Smooth muscle cell (in vitro differentiated cells): ENCODE data around the gene KLF7. TPM values are rescaled to one million over a fixed set of nuclear protein-coding genes. Genes with fewer than 3 reads are reported as not detected.

Experiments
- DNase-seq: peaks from one replicate; lab custom pipeline; 2025; ENCODE audit not compliant: unreplicated experiment; lab: John Stamatoyannopoulos, UW
- H2AFZ ChIP-seq: fragments of 200-600 bp; sonication (generic); 2 replicates; pipeline ENCODE4 v1.6.0; 2016; ENCODE audit warnings: antibody characterized with exemption, low read depth, mild to moderate bottlenecking
- H3F3A ChIP-seq: fragments of 200-600 bp; sonication (generic); 2 replicates; pipeline ENCODE4 v1.6.0; 2017; ENCODE audit warnings: antibody characterized with exemption, low read depth
- H3K27ac ChIP-seq: fragments of 200-600 bp; sonication (generic); 2 replicates; pipeline ENCODE4 v1.5.1; 2016; ENCODE audit warnings: low read depth, mild to moderate bottlenecking
- H3K27me3 ChIP-seq: fragments of 200-600 bp; sonication (generic); 2 replicates; pipeline ENCODE4 v1.6.1; 2016; ENCODE audit warnings: low read depth, mild to moderate bottlenecking
- H3K36me3 ChIP-seq: fragments of 200-600 bp; sonication (generic); 2 replicates; pipeline ENCODE4 v1.5.1; 2016; ENCODE audit warnings: low read depth
- H3K4me1 ChIP-seq: fragments of 200-600 bp; sonication (generic); 2 replicates; pipeline ENCODE4 v1.5.1; 2016; ENCODE audit warnings: low read depth
- H3K4me2 ChIP-seq: fragments of 200-600 bp; sonication (generic); 2 replicates; pipeline ENCODE4 v1.6.0; 2016; ENCODE audit warnings: mild to moderate bottlenecking
- H3K4me3 ChIP-seq: fragments of 200-600 bp; sonication (generic); 2 replicates; pipeline ENCODE4 v1.5.1; 2016; ENCODE audit warnings: mild to moderate bottlenecking
- H3K79me2 ChIP-seq: fragments of 200-600 bp; sonication (generic); 2 replicates; pipeline ENCODE4 v1.6.0; 2016; ENCODE audit warnings: low read depth, mild to moderate bottlenecking
- H3K9ac ChIP-seq: fragments of 200-600 bp; sonication (generic); 2 replicates; pipeline ENCODE4 v1.6.0; 2016; ENCODE audit warnings: low read depth
- H3K9me3 ChIP-seq: fragments of 200-600 bp; sonication (generic); replicated peaks from 2 replicates; pipeline ENCODE4 v1.5.1; 2016; ENCODE audit warnings: low read depth
- H4K20me1 ChIP-seq: fragments of 200-600 bp; sonication (generic); 2 replicates; pipeline ENCODE4 v1.6.0; 2016; ENCODE audit warnings: low read depth
- CTCF ChIP-seq: fragments of 200-600 bp; sonication (generic); IDR thresholded peaks from 2 replicates; pipeline ENCODE4 v1.5.1; 2017; ENCODE audit warnings: borderline replicate concordance, mild to moderate bottlenecking, antibody characterized with exemption; ENCODE audit not compliant: insufficient read depth, poor library complexity, severe bottlenecking
- WGBS: methylation state at CpG from one replicate; pipeline ENCODE4 v1.1.7; 2016; ENCODE audit warnings: low lambda C conversion rate; 5-methylcytosine and 5-hydroxymethylcytosine counted together
- polyA plus RNA-seq: library from polyadenylated mRNA; unstranded; fragments of >200 nt; fragmentation: Nextera tagmentation; extraction: Ambion mirVana; gene quantifications from 2 replicates; pipeline ENCODE4 v1.2.1, GENCODE V29; 2016
- total RNA-seq: library from RNA; depleted of rRNA; stranded (reverse); fragments of >200 nt; gene quantifications from 2 replicates; pipeline ENCODE4 v1.2.3, GENCODE V29; 2014

Gene KLF7
- total and polyA plus RNA-seq, 2 experiments from 2014 or later, result 12.7 to 27.6 TPM

DNA sequence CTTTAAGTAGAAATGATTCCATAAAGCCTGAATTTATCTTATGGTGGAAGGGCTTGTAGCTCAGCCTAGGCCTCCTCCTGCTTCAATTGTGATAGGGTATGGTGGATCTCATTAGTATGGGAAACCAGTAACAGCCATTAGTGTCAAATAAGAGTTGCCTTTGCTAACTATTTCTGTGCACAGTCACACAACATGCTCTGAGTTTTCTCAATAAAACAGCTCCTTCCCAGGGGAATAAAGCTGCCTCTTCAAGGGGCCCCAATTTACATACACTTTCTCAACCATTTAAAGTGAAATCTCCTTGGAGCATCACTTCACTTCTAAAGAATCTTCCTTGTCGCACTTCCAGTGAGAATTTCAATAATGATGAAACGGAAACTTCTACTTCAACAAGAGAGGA, 53.4 kb downstream of the KLF7 start:
- Histone ChIP-seq H3K4me2 (no peak overlapping the region), H3K9me3 (no peaks in the 10 kb centered on the region), H3K27ac (no peak overlapping the region), H4K20me1 (peaks cover 99% of the 10 kb centered on the region), H3K27me3 (no peaks in the 10 kb centered on the region), H3K4me3 (no peak overlapping the region), H3F3A (no peaks in the 10 kb centered on the region), H3K79me2 (peaks cover 63% of the 10 kb centered on the region), H2AFZ (no peak overlapping the region), H3K4me1 (no peaks in the 10 kb centered on the region), H3K36me3 (no peaks in the 10 kb centered on the region), H3K9ac (no peak overlapping the region)
- 47% methylated on average over 2 of the region's 2 CpGs for WGBS
- DNase-seq, result no peak
- TF ChIP-seq CTCF, result no peak

- peaks cover 57% of the 10 kb centered on the region for H3K79me2 ChIP-seq
- no peaks in the 10 kb centered on the region for H3K36me3 ChIP-seq
- DNase-seq, result no peak
- no peak for TF ChIP-seq CTCF
- H3K27ac ChIP-seq, result no peak overlapping the region
- no peaks in the 10 kb centered on the region for H3K4me1 ChIP-seq
- H3F3A ChIP-seq, result no peaks in the 10 kb centered on the region
- WGBS, result 94% methylated on average over 4 of the region's 4 CpGs
- no peak overlapping the region for H3K4me2 ChIP-seq
- peaks cover 99% of the 10 kb centered on the region for H4K20me1 ChIP-seq
- no peaks in the 10 kb centered on the region for H3K27me3 ChIP-seq
- H3K4me3 ChIP-seq, result no peak overlapping the region
- H3K9me3 ChIP-seq, result no peaks in the 10 kb centered on the region
- no peak overlapping the region for H2AFZ ChIP-seq
- H3K9ac ChIP-seq, result no peak overlapping the region
Measured at GRCh38 chr2:207111757-207112156, 54.0 kb downstream of the KLF7 start.

DNA sequence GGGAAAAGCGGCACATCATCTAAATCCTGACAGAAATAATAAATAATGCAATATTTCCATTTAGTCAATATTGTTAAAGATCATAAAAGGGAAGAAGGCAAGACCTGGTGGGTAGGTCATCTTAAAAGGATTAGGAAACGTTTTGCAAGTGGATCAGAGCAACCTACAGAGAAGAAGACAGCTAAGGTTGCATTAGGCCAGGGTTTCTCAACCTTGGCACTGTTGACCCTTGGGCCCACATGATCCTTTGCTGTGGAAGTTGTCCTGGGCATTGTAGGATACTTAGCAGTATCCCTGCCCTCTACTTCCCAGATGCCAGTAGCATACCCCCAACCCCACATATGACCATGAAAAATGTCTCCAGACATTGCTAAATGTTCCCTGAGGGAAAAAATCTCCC, 55.0 kb downstream of the KLF7 start:
- peaks cover 56% of the 10 kb centered on the region for H3K79me2 ChIP-seq
- H4K20me1 ChIP-seq, result peaks cover 98% of the 10 kb centered on the region
- H3K4me3 ChIP-seq, result no peak overlapping the region
- no peak for DNase-seq
- H3K4me1 ChIP-seq, result no peaks in the 10 kb centered on the region
- no peaks in the 10 kb centered on the region for H3K27me3 ChIP-seq
- H3F3A ChIP-seq, result no peaks in the 10 kb centered on the region
- WGBS, result 94% methylated on average over 2 of the region's 2 CpGs
- H3K36me3 ChIP-seq, result no peaks in the 10 kb centered on the region
- no peak for TF ChIP-seq CTCF
- no peaks in the 10 kb centered on the region for H3K9me3 ChIP-seq
- no peak overlapping the region for H3K27ac ChIP-seq
- H3K4me2 ChIP-seq, result no peak overlapping the region
- H3K9ac ChIP-seq, result no peak overlapping the region
- H2AFZ ChIP-seq, result no peak overlapping the region

- no peak for DNase-seq
- Histone ChIP-seq H3F3A (no peaks in the 10 kb centered on the region), H4K20me1 (peaks cover 98% of the 10 kb centered on the region), H3K4me1 (no peaks in the 10 kb centered on the region), H3K79me2 (peaks cover 52% of the 10 kb centered on the region), H2AFZ (no peak overlapping the region), H3K9me3 (no peaks in the 10 kb centered on the region), H3K9ac (no peak overlapping the region), H3K36me3 (no peaks in the 10 kb centered on the region), H3K27me3 (no peaks in the 10 kb centered on the region), H3K4me3 (no peak overlapping the region), H3K27ac (no peak overlapping the region), H3K4me2 (no peak overlapping the region)
- TF ChIP-seq CTCF, result no peak
- WGBS, result 98% methylated on average over 7 of the region's 7 CpGs
Measured at GRCh38 chr2:207110310-207110709, 55.4 kb downstream of the KLF7 start.
